GM10266 (cell line): Measurements from ENCODE around the gene MCRS1.

Experiments
- DNase-seq: peaks from one replicate; pipeline ENCODE4 v3.0.0; 2012; ENCODE audit errors: extremely low spot score
- CTCF ChIP-seq: IDR thresholded peaks from 2 replicates; pipeline ENCODE4 v1.5.1; 2012; ENCODE audit warnings: mild to moderate bottlenecking, low read depth; ENCODE audit not compliant: control insufficient read depth, insufficient read depth; ENCODE audit errors: missing control alignments

Gene MCRS1

DNA sequence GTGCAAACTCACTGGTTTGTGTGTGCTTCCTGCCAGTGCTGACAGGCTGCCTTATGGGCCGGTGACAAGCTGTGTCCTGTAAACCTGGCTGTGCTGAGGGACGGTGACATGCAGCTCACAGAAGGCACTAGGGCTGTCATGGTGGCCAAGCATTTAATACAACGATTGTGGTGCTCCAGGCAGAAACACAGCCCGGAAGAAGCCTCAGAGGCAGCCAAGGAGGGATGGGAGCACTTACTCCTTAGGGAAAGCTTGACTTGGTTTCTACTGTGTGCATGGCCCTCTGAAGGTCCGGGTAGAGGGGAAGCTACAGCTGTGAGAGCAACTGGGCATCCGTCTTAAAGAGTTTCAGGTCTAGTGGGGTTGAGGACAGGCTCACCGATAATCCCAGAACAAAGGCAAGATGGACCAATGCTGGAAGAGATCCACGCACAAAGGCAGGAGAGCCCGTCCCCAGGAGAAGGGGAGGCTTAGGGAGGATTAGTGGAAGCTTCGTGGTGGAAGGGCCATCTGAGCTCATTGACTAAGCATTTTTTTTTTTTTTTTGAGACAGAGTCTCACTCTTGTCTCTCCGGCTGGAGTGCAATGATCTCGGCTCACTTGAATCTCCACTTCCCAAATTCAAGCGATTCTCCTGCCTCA lies 10.7 kb upstream of the MCRS1 start:
- DNase-seq = no peak
- TF ChIP-seq CTCF = no peak

- TF ChIP-seq CTCF = no peak
- no peak for DNase-seq
These were observed 9.8 kb upstream of the MCRS1 start for GRCh38 chr12:49577589-49578315.

DNA sequence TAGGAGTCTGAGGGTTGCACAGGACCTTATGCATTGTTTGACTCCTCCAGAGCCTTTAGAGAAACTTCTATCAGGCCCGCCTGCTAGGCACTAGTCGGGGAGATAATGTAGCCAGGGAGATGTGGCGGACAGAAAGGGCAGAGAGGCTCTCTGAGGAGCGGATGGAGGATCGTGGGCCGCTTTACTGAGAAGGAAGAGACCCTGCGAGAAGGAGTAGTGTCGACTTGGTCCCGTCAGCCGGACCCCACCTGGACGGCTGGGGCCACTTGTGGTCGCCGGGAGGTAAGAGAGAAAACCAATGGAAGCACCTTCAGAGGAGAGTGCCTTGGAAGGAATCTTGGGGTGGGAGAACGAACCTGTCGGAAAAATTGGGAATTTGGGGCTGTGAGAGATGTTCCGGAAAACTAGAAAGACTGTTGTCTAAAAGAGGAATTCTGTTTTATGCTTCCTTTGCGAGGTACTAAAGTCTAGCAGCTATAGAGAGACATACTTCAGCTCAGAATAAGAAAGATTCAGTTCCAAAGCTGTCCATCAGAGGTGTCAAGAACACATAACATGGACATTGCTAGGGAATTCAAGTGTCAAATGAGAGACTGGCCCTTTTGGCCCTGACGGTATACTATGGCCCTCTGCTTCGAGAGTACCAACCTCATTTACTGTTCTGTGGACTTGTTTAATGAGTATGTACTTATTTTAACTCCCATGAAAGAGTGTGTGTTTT lies 660 bp upstream of the MCRS1 start:
- TF ChIP-seq CTCF = no peak
- DNase-seq = no peak

- no peak for TF ChIP-seq CTCF
- DNase-seq = no peak
These were observed 686 bp downstream of the MCRS1 start for GRCh38 chr12:49567302-49567610.

GRCh38 chr12:49566361-49566760 lies 1.6 kb downstream of the MCRS1 start:
- no peak for TF ChIP-seq CTCF
- no peak for DNase-seq

DNA sequence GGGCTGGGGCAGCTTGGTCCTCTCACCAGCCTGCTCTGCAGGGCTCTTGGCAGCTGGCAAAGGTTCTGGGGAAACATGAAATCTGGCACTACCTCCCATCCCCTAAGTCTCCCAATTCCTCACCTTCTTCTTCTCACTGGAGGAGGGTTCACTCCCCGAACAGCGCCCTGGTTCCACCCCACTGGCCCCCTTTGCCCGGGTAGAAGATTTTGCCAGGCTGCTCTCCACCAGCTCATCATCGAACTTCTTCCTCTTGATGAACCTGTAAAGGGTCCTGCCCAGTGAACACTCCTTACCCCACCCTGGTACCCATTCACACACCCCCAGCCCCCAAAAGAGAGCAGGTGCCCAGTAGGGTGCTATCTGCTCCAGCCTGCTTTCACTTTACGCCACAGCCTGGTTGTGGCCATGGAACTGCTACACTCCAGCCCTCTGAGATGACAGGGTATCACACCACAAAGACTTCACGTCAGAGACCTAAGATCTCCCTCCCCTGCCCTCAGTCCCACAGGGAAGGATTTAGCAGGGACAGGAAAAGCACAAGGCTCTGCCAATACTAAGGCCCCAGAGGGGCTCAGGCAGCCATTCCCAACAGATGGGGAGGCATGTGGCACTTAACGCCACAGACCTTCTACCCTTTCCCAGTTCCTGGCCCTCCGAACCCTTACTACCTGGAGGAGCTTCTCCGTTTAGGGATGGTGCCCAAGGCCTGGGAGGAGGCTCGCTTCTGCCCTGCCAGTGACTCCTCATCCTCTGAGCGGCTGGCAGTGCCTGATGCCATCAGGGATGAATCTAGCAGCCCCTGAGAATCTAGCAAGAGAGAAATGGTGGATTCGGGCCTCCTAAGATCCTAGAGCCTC lies 2.3 kb downstream of the MCRS1 start:
- DNase-seq = no peak
- no peak for TF ChIP-seq CTCF
